Parathyroid adenoma (tissue), 2 donors: ENCODE data around the gene UBXN1.

ENCODE experiments used
- H2AFZ ChIP-seq: fragments of 300-600 bp; sonication (generic); one replicate; pipeline ENCODE4 v1.7.0; 2017; ENCODE audit warnings: antibody characterized with exemption, mild to moderate bottlenecking
- H3K27ac ChIP-seq: fragments of 300-600 bp; sonication (generic); one replicate; pipeline ENCODE4 v1.7.0; 2017
- H3K27me3 ChIP-seq: fragments of 300-600 bp; sonication (generic); one replicate; pipeline ENCODE4 v1.7.0; 2017; ENCODE audit warnings: low read length; ENCODE audit not compliant: control insufficient read depth, insufficient read depth
- H3K36me3 ChIP-seq: fragments of 300-600 bp; sonication (generic); one replicate; pipeline ENCODE4 v1.7.0; 2017; ENCODE audit warnings: low read length; ENCODE audit not compliant: control insufficient read depth, insufficient read depth
- H3K4me1 ChIP-seq: fragments of 300-600 bp; sonication (generic); one replicate; pipeline ENCODE4 v1.7.0; 2017; ENCODE audit warnings: control low read depth
- H3K4me2 ChIP-seq: fragments of 300-600 bp; sonication (generic); one replicate; pipeline ENCODE4 v1.7.0; 2017; ENCODE audit warnings: low read length
- H3K4me3 ChIP-seq: fragments of 300-600 bp; sonication (generic); one replicate; pipeline ENCODE4 v1.7.0; 2017; ENCODE audit warnings: low read depth, low read length
- H3K79me2 ChIP-seq: fragments of 300-600 bp; sonication (generic); one replicate; pipeline ENCODE4 v1.7.0; 2017; ENCODE audit warnings: control low read depth
- H3K9ac ChIP-seq: fragments of 300-600 bp; sonication (generic); one replicate; pipeline ENCODE4 v1.7.0; 2017; ENCODE audit warnings: mild to moderate bottlenecking
- H3K9me3 ChIP-seq: fragments of 300-600 bp; sonication (generic); one replicate; pipeline ENCODE4 v1.7.0; 2017; ENCODE audit warnings: low read length; ENCODE audit not compliant: control insufficient read depth
- TF ChIP-seq, protein P1 (sequence below): fragments of 300-600 bp; sonication (generic); IDR thresholded peaks from one replicate; pipeline ENCODE4 v1.7.0; 2017; ENCODE audit warnings: antibody characterized with exemption, mild to moderate bottlenecking
- donor health status: primary hyperparathyroidism.

The UBXN1 gene

DNA sequence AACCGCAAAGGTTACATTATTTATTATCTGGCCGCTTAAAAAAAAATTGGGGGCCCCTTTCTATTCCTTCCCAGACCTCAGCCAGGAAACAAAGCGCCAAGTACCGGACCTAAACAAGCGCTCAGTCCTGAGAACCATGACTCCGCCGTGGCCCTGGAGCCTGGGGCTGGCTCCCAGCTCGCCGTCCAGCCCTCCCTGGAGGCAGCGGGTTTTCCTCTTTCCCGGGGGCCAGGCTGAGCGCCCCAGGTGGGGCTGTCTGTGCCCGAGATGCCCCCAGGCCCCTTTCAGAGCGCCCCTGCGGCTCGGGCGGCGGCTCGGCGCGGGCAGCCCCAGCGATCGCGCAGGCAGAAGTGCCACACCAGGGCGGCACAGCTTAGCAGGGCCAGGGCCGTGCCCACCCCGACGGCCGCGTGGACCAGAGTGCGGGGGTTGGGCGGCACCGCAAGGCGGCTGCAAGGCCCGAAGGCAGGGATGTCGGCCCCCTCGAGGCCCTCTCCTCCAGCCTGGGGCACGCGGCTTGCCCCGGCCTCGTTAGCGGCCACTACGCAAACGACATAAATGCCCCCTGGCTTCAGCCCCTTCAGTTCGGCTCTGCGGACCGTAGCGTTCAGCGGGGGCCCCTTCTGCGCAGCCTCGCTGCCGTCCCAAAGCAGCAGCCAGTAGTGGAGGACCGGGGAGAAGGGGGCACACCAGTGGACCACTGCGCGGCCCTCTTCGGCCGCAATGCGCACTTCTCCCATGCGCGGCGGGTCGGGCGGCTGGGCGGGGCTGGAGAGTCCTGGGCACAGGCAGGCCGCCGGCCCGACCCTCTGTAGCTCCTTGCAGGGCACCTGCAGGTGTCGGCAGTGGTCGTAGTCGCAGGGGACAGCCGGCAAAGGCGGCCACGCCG lies 8.9 kb upstream of the UBXN1 start:
- no peak overlapping the region for H3K9ac ChIP-seq
- H3K4me3 ChIP-seq = no peak overlapping the region

DNA sequence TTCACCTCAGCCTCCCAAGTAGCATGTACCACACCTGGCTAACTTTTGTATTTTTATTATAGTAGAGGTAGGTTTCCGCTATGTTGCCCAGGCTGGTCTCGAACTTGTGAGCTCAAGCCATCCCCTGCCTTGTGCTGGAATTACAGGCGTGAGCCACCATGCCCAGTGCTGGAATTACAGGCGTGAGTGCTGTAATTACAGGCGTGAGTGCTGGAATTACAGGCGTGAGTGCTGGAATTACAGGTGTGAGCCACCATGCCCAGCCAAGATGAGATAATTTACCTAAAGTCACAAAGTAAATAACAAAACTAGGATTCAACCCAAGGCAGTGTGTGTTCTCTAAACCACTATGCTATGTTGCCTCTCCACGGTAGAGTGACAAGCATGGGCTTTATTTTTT lies 3.6 kb upstream of the UBXN1 start:
- TF ChIP-seq, protein P1, sequence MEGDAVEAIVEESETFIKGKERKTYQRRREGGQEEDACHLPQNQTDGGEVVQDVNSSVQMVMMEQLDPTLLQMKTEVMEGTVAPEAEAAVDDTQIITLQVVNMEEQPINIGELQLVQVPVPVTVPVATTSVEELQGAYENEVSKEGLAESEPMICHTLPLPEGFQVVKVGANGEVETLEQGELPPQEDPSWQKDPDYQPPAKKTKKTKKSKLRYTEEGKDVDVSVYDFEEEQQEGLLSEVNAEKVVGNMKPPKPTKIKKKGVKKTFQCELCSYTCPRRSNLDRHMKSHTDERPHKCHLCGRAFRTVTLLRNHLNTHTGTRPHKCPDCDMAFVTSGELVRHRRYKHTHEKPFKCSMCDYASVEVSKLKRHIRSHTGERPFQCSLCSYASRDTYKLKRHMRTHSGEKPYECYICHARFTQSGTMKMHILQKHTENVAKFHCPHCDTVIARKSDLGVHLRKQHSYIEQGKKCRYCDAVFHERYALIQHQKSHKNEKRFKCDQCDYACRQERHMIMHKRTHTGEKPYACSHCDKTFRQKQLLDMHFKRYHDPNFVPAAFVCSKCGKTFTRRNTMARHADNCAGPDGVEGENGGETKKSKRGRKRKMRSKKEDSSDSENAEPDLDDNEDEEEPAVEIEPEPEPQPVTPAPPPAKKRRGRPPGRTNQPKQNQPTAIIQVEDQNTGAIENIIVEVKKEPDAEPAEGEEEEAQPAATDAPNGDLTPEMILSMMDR = no peak
- H3K4me2 ChIP-seq = no peak overlapping the region
- H3K9me3 ChIP-seq = no peaks in the 10 kb centered on the region
- no peaks in the 10 kb centered on the region for H3K36me3 ChIP-seq
- H3K27me3 ChIP-seq = no peaks in the 10 kb centered on the region
- H3K4me1 ChIP-seq = no peaks in the 10 kb centered on the region
- H3K27ac ChIP-seq = no peak overlapping the region
- H3K9ac ChIP-seq = no peak overlapping the region
- H3K4me3 ChIP-seq = no peak overlapping the region
- no peaks in the 10 kb centered on the region for H3K79me2 ChIP-seq
- no peak overlapping the region for H2AFZ ChIP-seq

More for the DNA sequence above, 8.9 kb upstream of the UBXN1 start:
- TF ChIP-seq, protein P1 = no peak
- Histone ChIP-seq H3K4me1 (no peaks in the 10 kb centered on the region), H3K4me2 (no peak overlapping the region), H3K9me3 (no peaks in the 10 kb centered on the region), H2AFZ (no peak overlapping the region), H3K79me2 (no peaks in the 10 kb centered on the region), H3K36me3 (no peaks in the 10 kb centered on the region), H3K27me3 (no peaks in the 10 kb centered on the region), H3K27ac (no peak overlapping the region)

DNA sequence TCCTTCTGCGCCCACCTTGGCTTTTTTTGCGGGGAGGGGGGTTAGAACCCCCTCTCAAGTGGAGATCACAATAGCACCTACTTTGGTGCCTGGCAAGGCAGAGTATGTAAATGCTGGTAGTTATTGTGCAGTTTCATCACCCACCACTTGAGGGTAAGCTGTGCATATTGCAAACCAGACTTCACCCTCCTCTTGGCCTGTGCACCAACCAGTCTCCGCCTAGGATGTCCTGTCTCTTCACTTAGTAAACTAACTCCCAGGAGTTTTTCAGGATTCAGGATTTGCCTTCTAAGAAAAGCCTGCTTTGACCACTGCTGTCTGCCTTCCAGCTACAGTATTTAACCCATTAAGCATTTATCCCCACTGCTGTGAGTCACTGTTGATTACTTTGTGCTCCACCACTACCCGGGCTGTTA lies 2.0 kb upstream of the UBXN1 start:
- Histone ChIP-seq H3K27me3 (no peaks in the 10 kb centered on the region), H3K36me3 (no peaks in the 10 kb centered on the region), H3K4me3 (no peak overlapping the region), H3K4me1 (peaks cover 3% of the 10 kb centered on the region), H3K9me3 (no peaks in the 10 kb centered on the region), H2AFZ (peak overlapping the region; percentile 69), H3K4me2 (no peak overlapping the region), H3K27ac (no peak overlapping the region), H3K9ac (no peak overlapping the region), H3K79me2 (no peaks in the 10 kb centered on the region)
- TF ChIP-seq, protein P1 = peak; percentile 32

DNA sequence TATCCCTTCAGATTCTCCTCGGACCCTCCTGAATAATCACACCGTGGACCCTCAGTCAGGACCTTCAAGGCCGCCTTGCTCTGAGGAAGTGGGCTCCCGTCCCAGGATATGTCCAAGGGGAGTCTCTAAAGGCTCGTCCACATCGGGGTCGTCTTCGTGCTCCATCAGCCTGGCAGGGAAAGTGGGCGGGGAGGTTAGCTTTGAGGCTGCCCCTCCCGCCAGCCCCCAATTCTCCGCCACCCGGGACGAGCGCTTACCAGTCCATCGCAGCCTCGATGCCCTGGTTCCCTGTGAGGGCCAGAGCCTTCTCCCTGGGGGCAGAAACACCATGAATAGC lies 472 bp downstream of the UBXN1 start:
- Histone ChIP-seq H3K27ac (peak overlapping the region; percentile 85), H2AFZ (peak overlapping the region; percentile 93), H3K4me3 (peak overlapping the region; percentile 91), H3K79me2 (no peaks in the 10 kb centered on the region), H3K27me3 (no peaks in the 10 kb centered on the region), H3K9me3 (no peaks in the 10 kb centered on the region), H3K9ac (peak overlapping the region; percentile 67), H3K36me3 (no peaks in the 10 kb centered on the region), H3K4me2 (peak overlapping the region; percentile 77), H3K4me1 (peaks cover 3% of the 10 kb centered on the region)
- TF ChIP-seq, protein P1 = no peak

DNA sequence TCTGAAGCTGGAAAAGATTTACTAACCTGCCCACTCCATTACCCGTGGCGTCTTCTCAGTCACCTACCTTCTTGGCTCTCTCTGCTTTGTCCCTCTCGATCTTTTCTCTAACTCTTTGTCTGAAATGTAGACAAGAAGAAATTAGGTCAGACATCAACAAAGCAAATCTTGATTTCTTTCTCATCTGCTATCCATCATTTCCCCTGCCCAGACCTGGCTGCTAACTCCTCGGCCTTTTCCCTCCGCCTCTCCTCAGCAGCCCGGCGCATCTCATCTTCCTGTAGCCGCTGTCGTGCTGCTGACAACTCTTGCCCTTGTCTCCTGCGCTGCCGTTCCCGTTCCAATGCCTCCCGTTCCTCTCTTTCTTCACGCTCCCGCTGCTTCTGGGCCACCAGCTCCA lies 1.2 kb downstream of the UBXN1 start:
- Histone ChIP-seq H2AFZ (no peak overlapping the region), H3K4me2 (peak overlapping the region; percentile 77), H3K9me3 (no peaks in the 10 kb centered on the region), H3K36me3 (no peaks in the 10 kb centered on the region), H3K27ac (no peak overlapping the region), H3K79me2 (no peaks in the 10 kb centered on the region), H3K27me3 (no peaks in the 10 kb centered on the region), H3K4me3 (peak overlapping the region; percentile 33), H3K9ac (no peak overlapping the region), H3K4me1 (peaks cover 3% of the 10 kb centered on the region)
- TF ChIP-seq, protein P1 = no peak
